Neural progenitor cell (in vitro differentiated cells): Measurements from ENCODE around the gene C15orf40. TPM values are rescaled to one million over a fixed set of nuclear protein-coding genes. Genes with fewer than 3 reads are reported as not detected.
A peak's percentile ranks its signal among the peaks of the same experiment; 100 is the strongest.

Experiments used
- DNase-seq: peaks from one replicate; pipeline ENCODE4 v3.0.0-alpha.2; 2016; ENCODE audit warnings: low spot score
- H2AFZ ChIP-seq: fragments of 200-600 bp; sonication (generic); replicated peaks from 2 replicates; pipeline ENCODE4 v1.6.1; 2016; ENCODE audit warnings: antibody characterized with exemption
- H3F3A ChIP-seq: fragments of 200-600 bp; sonication (generic); 2 replicates; pipeline ENCODE4 v1.6.1; 2016; ENCODE audit warnings: antibody characterized with exemption, low read depth
- H3K27ac ChIP-seq: fragments of 200-600 bp; sonication (generic); 2 replicates; pipeline ENCODE4 v1.5.1; 2016; ENCODE audit warnings: mild to moderate bottlenecking
- H3K27me3 ChIP-seq: fragments of 200-600 bp; sonication (generic); 2 replicates; pipeline ENCODE4 v1.6.1; 2016; ENCODE audit warnings: mild to moderate bottlenecking, moderate library complexity
- H3K36me3 ChIP-seq: fragments of 200-600 bp; sonication (generic); 2 replicates; pipeline ENCODE4 v1.5.1; 2016
- H3K4me1 ChIP-seq: fragments of 200-600 bp; sonication (generic); 2 replicates; pipeline ENCODE4 v1.6.1; 2016; ENCODE audit warnings: mixed run types
- H3K4me2 ChIP-seq: fragments of 200-600 bp; sonication (generic); 2 replicates; pipeline ENCODE4 v1.6.1; 2016
- H3K4me3 ChIP-seq: fragments of 200-600 bp; sonication (generic); 2 replicates; pipeline ENCODE4 v1.5.1; 2016
- H3K79me2 ChIP-seq: fragments of 200-600 bp; sonication (generic); 2 replicates; pipeline ENCODE4 v1.6.1; 2016; ENCODE audit warnings: low read depth
- H3K9ac ChIP-seq: fragments of 200-600 bp; sonication (generic); 2 replicates; pipeline ENCODE4 v1.6.1; 2016
- H3K9me3 ChIP-seq: fragments of 200-600 bp; sonication (generic); 2 replicates; pipeline ENCODE4 v1.5.1; 2016; ENCODE audit warnings: low read depth
- H4K20me1 ChIP-seq: fragments of 200-600 bp; sonication (generic); 2 replicates; pipeline ENCODE4 v1.6.1; 2016; ENCODE audit warnings: low read depth
- H3K27ac Mint-ChIP-seq: 3 replicates; pipeline ENCODE4 v1.8.0; 2021; ENCODE audit warnings: mixed read lengths
- H3K27me3 Mint-ChIP-seq: 2 replicates; pipeline ENCODE4 v1.8.0; 2022; ENCODE audit warnings: low read depth, mild to moderate bottlenecking, inconsistent platforms, moderate library complexity, mixed read lengths; ENCODE audit not compliant: insufficient read depth
- H3K36me3 Mint-ChIP-seq: 3 replicates; pipeline ENCODE4 v1.8.0; 2021; ENCODE audit warnings: mixed read lengths
- H3K4me1 Mint-ChIP-seq: 3 replicates; pipeline ENCODE4 v1.8.0; 2021; ENCODE audit warnings: mixed read lengths
- H3K4me3 Mint-ChIP-seq: 3 replicates; pipeline ENCODE4 v1.8.0; 2021; ENCODE audit warnings: mild to moderate bottlenecking, moderate library complexity, mixed read lengths
- H3K9me3 Mint-ChIP-seq: 3 replicates; pipeline ENCODE4 v1.8.0; 2020; ENCODE audit warnings: mixed read lengths
- CTCF ChIP-seq: fragments of 200-600 bp; sonication (generic); IDR thresholded peaks from 2 replicates; pipeline ENCODE4 v1.5.1; 2017; ENCODE audit warnings: antibody characterized with exemption, mild to moderate bottlenecking
- EZH2 ChIP-seq: fragments of 200-600 bp; sonication (generic); IDR thresholded peaks from 2 replicates; pipeline ENCODE4 v1.6.1; 2017; ENCODE audit warnings: antibody characterized with exemption, mild to moderate bottlenecking, moderate library complexity
- EZH2phosphoT487 ChIP-seq: fragments of 200-600 bp; sonication (generic); IDR thresholded peaks from 2 replicates; pipeline ENCODE4 v1.6.1; 2017; ENCODE audit warnings: antibody characterized with exemption
- total RNA-seq: library from RNA; depleted of rRNA; stranded (reverse); fragments of >200 nt; gene quantifications from 2 replicates; pipeline ENCODE4 v1.2.3, GENCODE V29; 2015; ENCODE audit warnings: low replicate concordance

Gene C15orf40
- total RNA-seq: 8.1 and 12.2 TPM in 2 replicates

- peak; percentile 96 for DNase-seq
- H3K27ac Mint-ChIP-seq: peak within 1 kb of the TSS; percentile 95
- H3K27me3 ChIP-seq: no peaks in the 10 kb centered on the region
- H3K27ac ChIP-seq: no peak within 1 kb of the TSS
- peaks cover 15% of the 10 kb centered on the region for H3K36me3 Mint-ChIP-seq
- H2AFZ ChIP-seq: peak within 1 kb of the TSS; percentile 95
- H3K4me1 ChIP-seq: peaks cover 14% of the 10 kb centered on the region
- H3K4me2 ChIP-seq: peak within 1 kb of the TSS; percentile 88
- H3K9me3 Mint-ChIP-seq: no peaks in the 10 kb centered on the region
- H3K4me3 ChIP-seq: peak within 1 kb of the TSS; percentile 82
- H3K4me3 Mint-ChIP-seq: peak within 1 kb of the TSS; percentile 100
- peak within 1 kb of the TSS; percentile 59 for H3K9ac ChIP-seq
- peaks cover 28% of the 10 kb centered on the region for H3K4me1 Mint-ChIP-seq
- no peaks in the 10 kb centered on the region for H3K27me3 Mint-ChIP-seq
- H3K79me2 ChIP-seq: peaks cover 30% of the 10 kb centered on the region
- peaks cover 6% of the 10 kb centered on the region for H4K20me1 ChIP-seq
- TF ChIP-seq EZH2phosphoT487: no peak
- TF ChIP-seq CTCF: peak; percentile 66
- TF ChIP-seq EZH2: no peak
- H3F3A ChIP-seq: no peaks in the 10 kb centered on the region
- no peaks in the 10 kb centered on the region for H3K9me3 ChIP-seq
- peaks cover 5% of the 10 kb centered on the region for H3K36me3 ChIP-seq
These were observed at the start of gene C15orf40 for GRCh38 chr15:83011271-83012075. TSS of gene C15orf40 (minus strand) at chr15:83011639. CDS start at chr15:83011607, 32 bp downstream.

- H4K20me1 ChIP-seq: peaks cover 38% of the 10 kb centered on the region
- H3K27me3 ChIP-seq: no peaks in the 10 kb centered on the region
- no peaks in the 10 kb centered on the region for H3F3A ChIP-seq
- no peak overlapping the region for H3K4me2 ChIP-seq
- H3K27ac ChIP-seq: no peak overlapping the region
- Mint-ChIP-seq H3K9me3 (no peaks in the 10 kb centered on the region), H3K4me3 (no peak overlapping the region), H3K27ac (no peak overlapping the region), H3K36me3 (peaks cover 24% of the 10 kb centered on the region), H3K4me1 (peaks cover 4% of the 10 kb centered on the region), H3K27me3 (no peaks in the 10 kb centered on the region)
- no peak overlapping the region for H3K4me3 ChIP-seq
- peaks cover 4% of the 10 kb centered on the region for H3K4me1 ChIP-seq
- no peak for DNase-seq
- no peaks in the 10 kb centered on the region for H3K36me3 ChIP-seq
- no peak for TF ChIP-seq EZH2phosphoT487
- TF ChIP-seq EZH2: no peak
- no peak for TF ChIP-seq CTCF
- H3K9ac ChIP-seq: no peak overlapping the region
- H3K79me2 ChIP-seq: peaks cover 67% of the 10 kb centered on the region
- H3K9me3 ChIP-seq: no peaks in the 10 kb centered on the region
- H2AFZ ChIP-seq: no peak overlapping the region
These were observed 46.4 kb upstream of the C15orf40 start for GRCh38 chr15:83057696-83058376.

- no peak overlapping the region for H3K4me2 ChIP-seq
These were observed 45.6 kb upstream of the C15orf40 start for GRCh38 chr15:83057002-83057401.

More at GRCh38 chr15:83057002-83057401, 45.6 kb upstream of the C15orf40 start:
- Histone ChIP-seq H3K9ac (no peak overlapping the region), H3K36me3 (no peaks in the 10 kb centered on the region), H3K4me1 (peaks cover under 1% of the 10 kb centered on the region), H3K27ac (no peak overlapping the region), H3F3A (no peaks in the 10 kb centered on the region), H3K79me2 (peaks cover 59% of the 10 kb centered on the region), H2AFZ (no peak overlapping the region), H3K27me3 (no peaks in the 10 kb centered on the region), H4K20me1 (peaks cover 29% of the 10 kb centered on the region), H3K4me3 (no peak overlapping the region), H3K9me3 (no peaks in the 10 kb centered on the region)
- Mint-ChIP-seq H3K27ac (no peak overlapping the region), H3K36me3 (peaks cover 25% of the 10 kb centered on the region), H3K4me1 (peaks cover 4% of the 10 kb centered on the region), H3K9me3 (no peaks in the 10 kb centered on the region), H3K27me3 (no peaks in the 10 kb centered on the region), H3K4me3 (no peak overlapping the region)
- TF ChIP-seq EZH2phosphoT487: no peak
- TF ChIP-seq CTCF: no peak
- no peak for TF ChIP-seq EZH2
- no peak for DNase-seq
